ENCODE results near the gene NEK5.

Gene NEK5

GRCh38 chr13:52127783-52128702 lies 830 bp downstream of the NEK5 start (continued):
- TF ChIP-seq ZNF558 (tag by site-specific recombination; IDR thresholded peaks at IDR 0.05) (0 out of 2 replicates have a peak, but pooled peaks have one; percentile 14), ZNF660 (tag by site-specific recombination; IDR thresholded peaks at IDR 0.05) (0 out of 2 replicates have a peak, but pooled peaks have one; percentile 63), ZBTB17 (tag by site-specific recombination; IDR thresholded peaks at IDR 0.05) (0 out of 2 replicates have a peak, but pooled peaks have one; percentile 10), ZEB2 (tag by site-specific recombination; IDR thresholded peaks at IDR 0.05) (peak; percentile 20; the same call in 1 of the 2 replicates), SCRT2 (tag by site-specific recombination; IDR thresholded peaks at IDR 0.05) (peak; percentile 97), ZNF654 (tag by site-specific recombination; IDR thresholded peaks at IDR 0.05; ENCODE audit: low read depth) (peak; percentile 82), ZNF423 (tag by site-specific recombination; IDR thresholded peaks at IDR 0.05) (no peak), AEBP2 (tag by site-specific recombination; IDR thresholded peaks at IDR 0.05; ENCODE audit: borderline replicate concordance) (no peak), ZBTB44 (tag by site-specific recombination; IDR thresholded peaks at IDR 0.05) (peak; percentile 8; the same call in 1 of the 2 replicates), ZNF707 (tag by site-specific recombination; IDR thresholded peaks at IDR 0.05) (no peak), ZNF561 (tag by site-specific recombination; IDR thresholded peaks at IDR 0.05; ENCODE audit: borderline replicate concordance) (peak; percentile 13; the same call in 1 of the 2 replicates), ZNF335 (tag by site-specific recombination; conservative IDR thresholded peaks at IDR 0.05) (peak; percentile 69)

DNA sequence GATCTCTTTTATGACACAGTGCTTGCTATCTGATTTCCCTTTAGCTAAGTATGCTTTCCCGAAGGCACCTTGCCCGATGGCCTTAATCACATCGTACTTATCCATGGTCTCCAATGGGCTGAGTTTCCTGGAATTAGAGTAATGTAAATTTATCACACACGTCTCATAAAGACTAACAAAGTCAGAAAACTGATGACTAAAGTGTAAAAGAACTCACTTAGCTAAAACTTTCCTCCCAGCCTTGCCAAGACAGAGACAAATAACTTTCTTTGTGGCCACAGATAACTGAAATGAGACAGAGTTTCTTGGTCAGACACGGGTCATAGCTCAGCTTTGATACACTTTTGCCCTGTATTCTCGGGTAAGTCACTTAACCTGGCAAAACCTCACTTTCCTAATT lies 1.5 kb downstream of the NEK5 start:
- Histone ChIP-seq H3K27ac (ENCODE audit: extremely low read depth, low read depth, low read length) (no peak overlapping the region), H3K4me3 (ENCODE audit: low read depth, low read length) (no peak overlapping the region), H3K9me3 (ENCODE audit: control insufficient read depth, insufficient read depth, low read depth, low read length) (no peaks in the 10 kb centered on the region), H3K36me3 (ENCODE audit: control insufficient read depth in 2 of 2, insufficient read depth in 1 of 2, low read length in 2 of 2) (peaks cover 0 to 16% of the 10 kb centered on the region in 2 experiments; a peak in 1 of 3 replicates), H3K4me1 (ENCODE audit: control insufficient read depth, insufficient read depth, low read length) (no peaks in the 10 kb centered on the region)
- ChIA-PET POLR2A (no interaction called here), CTCF (interaction anchor here (0.6 to 4.0 kb wide), 26 partner anchors 18 to 1002 kb away, joined by 3 to 30 read pairs (median 4); no protein-coding TSS in a partner anchor)
- TF ChIP-seq ZNF10 (tag by site-specific recombination; IDR thresholded peaks at IDR 0.05) = no peak
- no peak for TF ChIP-seq ZNF394 (tag by site-specific recombination; IDR thresholded peaks at IDR 0.05; ENCODE audit: borderline replicate concordance)
- TF ChIP-seq PRDM1 (tag by site-specific recombination; IDR thresholded peaks at IDR 0.05) = peak; percentile 77

DNA sequence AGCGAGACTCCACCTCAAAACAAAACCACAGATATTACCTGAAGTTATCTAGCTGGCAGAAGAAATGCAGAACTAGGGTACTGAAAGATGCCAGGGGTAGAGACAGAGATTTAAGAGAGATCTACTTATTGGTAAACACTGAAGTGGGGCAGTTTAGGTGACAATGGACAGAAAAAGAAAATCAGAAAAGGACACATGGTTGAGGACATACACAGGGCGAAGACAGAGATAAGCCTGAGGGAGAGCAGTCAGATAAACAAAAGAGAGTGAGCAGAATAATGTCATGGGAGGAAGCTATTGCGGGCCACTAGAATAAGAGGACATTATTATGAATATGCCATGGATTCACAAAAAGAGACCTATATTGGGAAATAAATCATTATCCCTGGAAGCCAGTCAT lies 3.3 kb downstream of the NEK5 start:
- CTCF ChIA-PET = interaction anchor here (1.2 to 4.0 kb wide), 2 partner anchors 229 to 310 kb away, joined by 5 to 30 read pairs; no protein-coding TSS in a partner anchor
- Histone ChIP-seq H3K4me3 (ENCODE audit: low read depth, low read length) (no peak overlapping the region), H3K36me3 (ENCODE audit: control insufficient read depth in 2 of 2, insufficient read depth in 1 of 2, low read length in 2 of 2) (no peaks in the 10 kb centered on the region), H3K4me1 (ENCODE audit: control insufficient read depth, insufficient read depth, low read length) (no peaks in the 10 kb centered on the region), H3K27ac (ENCODE audit: extremely low read depth, low read depth, low read length) (no peak overlapping the region), H3K9me3 (ENCODE audit: control insufficient read depth, insufficient read depth, low read depth, low read length) (no peaks in the 10 kb centered on the region)
- POLR2A ChIA-PET = no interaction called here
- TF ChIP-seq ZBTB44 (tag by site-specific recombination; IDR thresholded peaks at IDR 0.05) (no peak), ZNF777 (tag by site-specific recombination; IDR thresholded peaks at IDR 0.05; ENCODE audit: borderline replicate concordance) (no peak), KLF7 (tag by site-specific recombination; IDR thresholded peaks at IDR 0.05; ENCODE audit: borderline replicate concordance) (no peak), TRIM28 (IDR thresholded peaks at IDR 0.05; ENCODE audit: borderline replicate concordance, low read length) (no peak), ZNF677 (tag by site-specific recombination; IDR thresholded peaks at IDR 0.05) (no peak), ZFP69B (tag by site-specific recombination; IDR thresholded peaks at IDR 0.05) (no peak), ZNF112 (tag by site-specific recombination; IDR thresholded peaks at IDR 0.05) (no peak)
- TF ChIP-seq, protein P1, sequence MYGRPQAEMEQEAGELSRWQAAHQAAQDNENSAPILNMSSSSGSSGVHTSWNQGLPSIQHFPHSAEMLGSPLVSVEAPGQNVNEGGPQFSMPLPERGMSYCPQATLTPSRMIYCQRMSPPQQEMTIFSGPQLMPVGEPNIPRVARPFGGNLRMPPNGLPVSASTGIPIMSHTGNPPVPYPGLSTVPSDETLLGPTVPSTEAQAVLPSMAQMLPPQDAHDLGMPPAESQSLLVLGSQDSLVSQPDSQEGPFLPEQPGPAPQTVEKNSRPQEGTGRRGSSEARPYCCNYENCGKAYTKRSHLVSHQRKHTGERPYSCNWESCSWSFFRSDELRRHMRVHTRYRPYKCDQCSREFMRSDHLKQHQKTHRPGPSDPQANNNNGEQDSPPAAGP (tag by site-specific recombination; IDR thresholded peaks at IDR 0.05) = no peak
- TF ChIP-seq, protein P2, sequence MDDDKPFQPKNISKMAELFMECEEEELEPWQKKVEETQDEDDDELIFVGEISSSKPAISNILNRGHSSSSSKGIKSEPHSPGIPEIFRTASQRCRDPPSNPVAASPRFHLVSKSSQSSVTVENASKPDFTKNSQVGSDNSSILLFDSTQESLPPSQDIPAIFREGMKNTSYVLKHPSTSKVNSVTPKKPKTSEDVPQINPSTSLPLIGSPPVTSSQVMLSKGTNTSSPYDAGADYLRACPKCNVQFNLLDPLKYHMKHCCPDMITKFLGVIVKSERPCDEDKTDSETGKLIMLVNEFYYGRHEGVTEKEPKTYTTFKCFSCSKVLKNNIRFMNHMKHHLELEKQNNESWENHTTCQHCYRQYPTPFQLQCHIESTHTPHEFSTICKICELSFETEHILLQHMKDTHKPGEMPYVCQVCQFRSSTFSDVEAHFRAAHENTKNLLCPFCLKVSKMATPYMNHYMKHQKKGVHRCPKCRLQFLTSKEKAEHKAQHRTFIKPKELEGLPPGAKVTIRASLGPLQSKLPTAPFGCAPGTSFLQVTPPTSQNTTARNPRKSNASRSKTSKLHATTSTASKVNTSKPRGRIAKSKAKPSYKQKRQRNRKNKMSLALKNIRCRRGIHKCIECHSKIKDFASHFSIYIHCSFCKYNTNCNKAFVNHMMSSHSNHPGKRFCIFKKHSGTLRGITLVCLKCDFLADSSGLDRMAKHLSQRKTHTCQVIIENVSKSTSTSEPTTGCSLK (tag by site-specific recombination; IDR thresholded peaks at IDR 0.05) = no peak
